Myometrial cell (primary cell): ENCODE data around the gene ZC3H8. TPM values are rescaled to one million over a fixed set of nuclear protein-coding genes. Genes with fewer than 3 reads are reported as not detected.

Experiments
- total RNA-seq: library from RNA; depleted of rRNA; stranded (reverse); fragments of >200 nt; gene quantifications from 2 replicates; pipeline ENCODE4 v1.2.3, GENCODE V29; 2015

The ZC3H8 gene
- 1.7 and 3.2 TPM in 2 replicates for total RNA-seq

GRCh38 chr2:112254466-112255240 lies at the start of gene ZC3H8:
ZC3H8 (minus strand) TSS chr2:112255042; CDS start chr2:112254981, 61 bp downstream.

GRCh38 chr2:112275311-112275886 lies 20.6 kb upstream of the ZC3H8 start, which contains the start of gene ZC3H6:
ZC3H6 (plus strand) TSS chr2:112275597; CDS start chr2:112275995, 398 bp downstream.

Other genes with a start within 250 kb of the ZC3H8 start
- gene TMEM87B, start 199.8 kb downstream of the ZC3H8 start, total RNA-seq = 35.8 and 49.0 TPM in 2 replicates
- under 0.01 TPM in 1 of 2 replicates, not detected in the other for gene FBLN7, start 116.7 kb downstream of the ZC3H8 start, total RNA-seq
- 0.86 and 3.5 TPM in 2 replicates for gene ZC3H6, start 20.6 kb upstream of the ZC3H8 start, total RNA-seq
- gene RGPD8, start 178.6 kb upstream of the ZC3H8 start, total RNA-seq = 1.4 and 1.8 TPM in 2 replicates
- gene TTL, start 227.1 kb upstream of the ZC3H8 start, total RNA-seq = 42.4 and 48.4 TPM in 2 replicates